Measurements from ENCODE around the gene ARHGAP6. TPM values are rescaled to one million over a fixed set of nuclear protein-coding genes. Genes with fewer than 3 reads are reported as not detected.

ARHGAP6 gene
- total and polyA plus RNA-seq, 4 donors: 3.8 to 5.8 (median 4.2) TPM

DNA sequence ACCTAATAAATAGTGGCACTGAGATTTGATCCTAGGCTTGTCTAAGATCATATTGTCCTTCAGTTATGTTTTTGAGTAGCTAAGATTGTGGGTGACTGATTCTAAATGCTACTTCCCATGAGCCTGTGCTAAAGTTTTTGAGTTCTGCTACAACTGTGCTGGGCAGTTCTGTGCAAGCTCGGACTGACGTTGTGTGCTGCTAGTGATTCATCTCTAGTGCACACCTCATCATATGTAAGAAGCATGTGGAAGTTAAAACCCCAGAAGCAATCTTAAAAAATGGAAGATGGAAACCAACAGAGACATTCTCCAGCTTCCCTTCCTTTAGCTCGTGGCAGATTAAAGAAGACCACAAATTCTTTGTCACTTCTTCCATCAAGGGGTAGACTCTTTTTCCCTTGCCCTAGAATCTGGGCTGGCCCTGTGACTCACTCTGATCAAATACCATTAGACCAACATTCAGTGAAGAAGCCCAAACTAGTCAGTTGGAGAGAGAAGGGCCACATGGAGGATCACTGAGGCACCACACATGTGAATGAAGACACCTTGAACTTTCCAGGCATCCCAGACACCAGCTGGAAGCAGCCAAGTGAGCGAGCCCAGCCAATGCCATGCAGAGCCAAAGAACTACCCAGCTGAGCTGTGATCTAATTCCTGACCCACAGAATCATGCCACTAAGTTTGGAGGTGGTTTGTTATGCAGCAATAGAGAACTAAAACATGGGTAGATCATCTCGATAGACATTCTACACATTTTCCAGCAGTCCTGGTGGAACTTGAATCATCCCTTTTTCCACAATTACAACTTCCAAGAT is 16.8 kb downstream of the ARHGAP6 start:
- no peak for DNase-seq (ENCODE audit: low read depth in 4 of 6, low spot score in 6 of 6)
- WGBS (ENCODE audit: insufficient coverage): 67% methylated on average over 3 of the region's 5 CpGs
- Histone ChIP-seq H3K4me3 (ENCODE audit: low read depth, low read length) (no peak overlapping the region), H3K27ac (ENCODE audit: low read depth, low read length) (no peak overlapping the region), H3K36me3 (ENCODE audit: control insufficient read depth, insufficient read depth, low read length) (no peaks in the 10 kb centered on the region), H3K27me3 (ENCODE audit: control insufficient read depth, insufficient read depth, low read length) (peaks cover 3% of the 10 kb centered on the region), H3K4me1 (ENCODE audit: control insufficient read depth, insufficient read depth, low read length) (no peaks in the 10 kb centered on the region), H3K9me3 (ENCODE audit: control insufficient read depth, insufficient read depth, low read length) (no peaks in the 10 kb centered on the region)

DNA sequence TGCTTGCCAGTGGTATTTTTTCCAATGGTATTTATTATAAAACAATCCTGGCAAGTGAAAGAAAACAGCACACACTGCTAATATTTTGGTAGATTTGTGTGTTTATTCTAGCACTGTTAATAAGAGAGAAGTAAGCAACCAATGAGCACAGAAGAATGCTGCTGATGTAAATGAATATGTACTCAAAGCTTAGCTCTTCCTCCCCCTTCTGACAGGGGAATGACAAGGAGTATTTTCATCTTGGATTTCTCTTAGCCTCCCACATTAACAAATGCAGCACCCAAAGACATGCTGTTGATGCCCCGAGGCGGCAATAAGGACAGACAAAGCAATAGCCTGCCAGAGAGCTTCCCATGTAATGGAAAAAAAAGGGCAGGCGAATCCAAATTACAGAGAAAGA is 18.6 kb downstream of the ARHGAP6 start:
- H3K4me1 ChIP-seq (ENCODE audit: control insufficient read depth, insufficient read depth, low read length): no peaks in the 10 kb centered on the region
- no peak overlapping the region for H3K27ac ChIP-seq (ENCODE audit: low read depth, low read length)
- no peaks in the 10 kb centered on the region for H3K9me3 ChIP-seq (ENCODE audit: control insufficient read depth, insufficient read depth, low read length)
- H3K27me3 ChIP-seq (ENCODE audit: control insufficient read depth, insufficient read depth, low read length): no peaks in the 10 kb centered on the region
- WGBS (ENCODE audit: insufficient coverage): no CpG with 5 or more reads among the region's 3 CpGs
- DNase-seq (ENCODE audit: low read depth in 4 of 6, low spot score in 6 of 6): no peak
- no peaks in the 10 kb centered on the region for H3K36me3 ChIP-seq (ENCODE audit: control insufficient read depth, insufficient read depth, low read length)
- no peak overlapping the region for H3K4me3 ChIP-seq (ENCODE audit: low read depth, low read length)

DNA sequence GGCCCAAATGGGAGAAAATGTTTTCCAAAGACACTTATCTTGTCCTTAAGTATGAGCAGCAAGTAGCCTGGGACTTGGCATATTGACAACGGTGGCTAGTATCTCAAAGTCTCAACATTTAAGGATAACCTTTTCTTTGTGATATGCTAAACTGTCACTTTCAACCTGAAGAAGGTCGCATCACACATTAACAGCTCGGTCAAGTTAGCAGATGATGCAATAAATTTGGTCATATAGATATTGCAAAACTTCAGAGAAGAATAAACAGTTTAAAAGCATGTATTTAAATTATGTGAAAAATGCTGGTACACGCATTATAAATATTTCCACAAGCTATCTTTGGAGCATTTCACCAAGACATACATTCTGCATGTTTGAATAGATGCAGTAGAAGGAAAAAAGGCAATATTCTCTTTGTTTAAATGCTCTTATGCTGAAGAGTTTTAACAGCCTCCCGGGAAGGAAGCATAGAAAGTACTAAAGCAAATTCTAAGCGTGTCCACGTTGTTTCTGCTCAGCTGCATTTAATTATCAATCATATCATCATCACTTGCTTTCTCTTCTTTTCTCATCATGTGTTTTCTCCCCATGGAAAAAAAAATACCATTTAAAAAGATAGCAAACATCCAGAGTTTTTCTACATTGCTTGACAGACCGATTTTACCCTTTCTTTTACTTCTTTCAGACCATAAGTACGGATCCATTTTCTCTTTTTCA is 24.2 kb downstream of the ARHGAP6 start:
- H3K4me1 ChIP-seq (ENCODE audit: control insufficient read depth, insufficient read depth, low read length): no peaks in the 10 kb centered on the region
- no CpG with 5 or more reads among the region's 9 CpGs for WGBS (ENCODE audit: insufficient coverage)
- DNase-seq (ENCODE audit: low read depth in 4 of 6, low spot score in 6 of 6): no peak
- H3K27ac ChIP-seq (ENCODE audit: low read depth, low read length): no peak overlapping the region
- H3K36me3 ChIP-seq (ENCODE audit: control insufficient read depth, insufficient read depth, low read length): no peaks in the 10 kb centered on the region
- no peaks in the 10 kb centered on the region for H3K9me3 ChIP-seq (ENCODE audit: control insufficient read depth, insufficient read depth, low read length)
- H3K27me3 ChIP-seq (ENCODE audit: control insufficient read depth, insufficient read depth, low read length): peaks cover 2% of the 10 kb centered on the region
- H3K4me3 ChIP-seq (ENCODE audit: low read depth, low read length): no peak overlapping the region

DNA sequence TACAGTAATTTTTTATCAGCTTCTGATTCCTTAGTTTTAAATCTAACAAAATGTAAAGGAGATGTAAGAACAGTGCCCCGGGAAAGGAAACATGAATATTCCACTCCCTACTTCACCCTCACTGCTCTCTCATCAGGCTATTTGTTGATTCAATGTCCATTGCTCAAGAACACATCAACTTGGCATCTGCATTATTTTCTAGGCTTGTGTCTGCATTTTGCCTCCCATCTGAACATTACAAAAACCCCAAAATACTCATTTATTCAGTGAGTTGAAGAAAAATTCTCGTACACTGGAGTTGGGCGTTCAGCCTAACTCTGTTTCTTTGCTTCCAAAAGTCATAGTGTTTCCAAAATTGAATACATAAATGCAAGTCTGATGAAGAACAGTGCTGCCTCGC is 25.6 kb downstream of the ARHGAP6 start:
- Histone ChIP-seq H3K36me3 (ENCODE audit: control insufficient read depth, insufficient read depth, low read length) (no peaks in the 10 kb centered on the region), H3K4me1 (ENCODE audit: control insufficient read depth, insufficient read depth, low read length) (no peaks in the 10 kb centered on the region), H3K4me3 (ENCODE audit: low read depth, low read length) (no peak overlapping the region), H3K27me3 (ENCODE audit: control insufficient read depth, insufficient read depth, low read length) (peaks cover 2% of the 10 kb centered on the region), H3K9me3 (ENCODE audit: control insufficient read depth, insufficient read depth, low read length) (no peaks in the 10 kb centered on the region), H3K27ac (ENCODE audit: low read depth, low read length) (no peak overlapping the region)
- 33% methylated on average over 1 of the region's 4 CpGs for WGBS (ENCODE audit: insufficient coverage)
- peak in 1 of 6 donors; percentile 4 for DNase-seq (ENCODE audit: low read depth in 4 of 6, low spot score in 6 of 6)

DNA sequence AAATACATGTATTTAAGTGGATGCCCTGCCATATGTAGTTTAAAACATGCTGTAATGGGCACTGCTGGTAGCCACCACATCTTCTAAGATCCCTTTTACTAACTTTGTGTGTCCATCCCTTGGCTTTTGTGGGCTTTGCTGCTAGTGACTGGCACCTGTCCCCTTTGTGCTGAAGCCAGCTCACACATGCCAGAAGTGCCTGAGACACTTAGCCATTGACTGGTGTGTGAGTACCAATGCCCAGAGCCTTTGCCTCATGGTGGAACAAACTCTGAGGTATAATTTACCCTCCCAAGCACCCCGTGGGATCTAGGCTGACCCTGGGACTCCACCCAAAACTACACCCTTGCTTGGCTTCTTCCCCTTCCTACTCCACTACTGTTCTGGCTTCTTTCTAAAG is 33.0 kb downstream of the ARHGAP6 start:
- no peak for DNase-seq (ENCODE audit: low read depth in 4 of 6, low spot score in 6 of 6)
- no peaks in the 10 kb centered on the region for H3K9me3 ChIP-seq (ENCODE audit: control insufficient read depth, insufficient read depth, low read length)
- H3K27me3 ChIP-seq (ENCODE audit: control insufficient read depth, insufficient read depth, low read length): no peaks in the 10 kb centered on the region
- 30% methylated on average over 1 of the region's 1 CpG for WGBS (ENCODE audit: insufficient coverage)
- no peak overlapping the region for H3K27ac ChIP-seq (ENCODE audit: low read depth, low read length)
- no peaks in the 10 kb centered on the region for H3K4me1 ChIP-seq (ENCODE audit: control insufficient read depth, insufficient read depth, low read length)
- no peak overlapping the region for H3K4me3 ChIP-seq (ENCODE audit: low read depth, low read length)
- no peaks in the 10 kb centered on the region for H3K36me3 ChIP-seq (ENCODE audit: control insufficient read depth, insufficient read depth, low read length)

DNA sequence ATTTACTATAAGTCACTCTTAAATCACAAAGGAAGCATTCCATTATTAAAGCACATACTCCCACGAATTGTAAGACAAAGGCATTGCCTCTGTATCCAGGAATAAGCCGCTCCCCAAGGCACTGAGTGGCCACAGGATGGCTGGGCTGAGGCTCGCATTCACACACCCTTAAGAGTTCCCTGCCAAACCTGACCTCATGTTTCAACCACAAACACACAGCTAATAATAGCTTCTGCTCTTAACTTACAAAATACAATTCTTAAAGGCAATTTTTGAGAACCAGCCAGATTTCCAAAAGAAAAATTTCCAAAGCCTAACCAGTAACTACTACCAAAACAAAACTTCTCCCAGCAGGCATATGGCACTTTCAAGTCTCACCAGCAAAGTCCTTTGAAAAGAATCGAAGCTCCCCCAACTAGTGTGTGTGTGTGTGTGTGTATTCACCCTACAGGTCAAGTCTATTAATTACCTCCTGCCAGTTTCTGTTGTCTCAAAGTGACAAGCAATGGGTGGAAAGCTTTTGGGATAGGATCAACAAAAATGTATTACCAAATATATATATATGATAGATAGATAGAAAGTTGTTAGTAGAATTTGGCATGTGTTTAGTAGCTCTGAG is 36.0 kb downstream of the ARHGAP6 start:
- no peaks in the 10 kb centered on the region for H3K4me1 ChIP-seq (ENCODE audit: control insufficient read depth, insufficient read depth, low read length)
- H3K27ac ChIP-seq (ENCODE audit: low read depth, low read length): no peak overlapping the region
- H3K9me3 ChIP-seq (ENCODE audit: control insufficient read depth, insufficient read depth, low read length): no peaks in the 10 kb centered on the region
- no peaks in the 10 kb centered on the region for H3K27me3 ChIP-seq (ENCODE audit: control insufficient read depth, insufficient read depth, low read length)
- no peak for DNase-seq (ENCODE audit: low read depth in 4 of 6, low spot score in 6 of 6)
- WGBS (ENCODE audit: insufficient coverage): 39% methylated on average over 3 of the region's 4 CpGs
- no peaks in the 10 kb centered on the region for H3K36me3 ChIP-seq (ENCODE audit: control insufficient read depth, insufficient read depth, low read length)
- no peak overlapping the region for H3K4me3 ChIP-seq (ENCODE audit: low read depth, low read length)

DNA sequence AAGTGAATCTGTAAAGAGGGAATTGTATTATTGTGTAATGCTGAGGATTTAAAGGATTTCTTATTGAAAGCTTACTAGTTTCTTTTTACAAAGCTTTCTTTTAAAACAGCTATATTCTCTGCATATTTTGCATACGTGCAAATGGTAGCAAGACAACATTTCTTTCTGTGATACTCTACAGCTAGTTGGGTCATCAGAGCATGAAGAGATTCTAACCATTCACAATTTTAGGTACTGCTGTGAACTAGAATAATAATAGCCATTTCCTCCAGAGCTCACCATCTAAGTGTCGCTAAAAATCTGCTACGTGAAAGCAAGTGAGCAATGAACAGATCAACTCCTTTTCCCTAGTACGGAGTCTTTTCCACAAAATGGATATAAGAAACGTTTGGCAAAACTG is 37.3 kb downstream of the ARHGAP6 start:
- H3K27ac ChIP-seq (ENCODE audit: low read depth, low read length): no peak overlapping the region
- H3K9me3 ChIP-seq (ENCODE audit: control insufficient read depth, insufficient read depth, low read length): no peaks in the 10 kb centered on the region
- WGBS (ENCODE audit: insufficient coverage): no CpG with 5 or more reads among the region's 5 CpGs
- H3K36me3 ChIP-seq (ENCODE audit: control insufficient read depth, insufficient read depth, low read length): no peaks in the 10 kb centered on the region
- H3K4me1 ChIP-seq (ENCODE audit: control insufficient read depth, insufficient read depth, low read length): no peaks in the 10 kb centered on the region
- DNase-seq (ENCODE audit: low read depth in 4 of 6, low spot score in 6 of 6): peak in 1 of 6 donors; percentile 5
- H3K27me3 ChIP-seq (ENCODE audit: control insufficient read depth, insufficient read depth, low read length): no peaks in the 10 kb centered on the region
- no peak overlapping the region for H3K4me3 ChIP-seq (ENCODE audit: low read depth, low read length)

DNA sequence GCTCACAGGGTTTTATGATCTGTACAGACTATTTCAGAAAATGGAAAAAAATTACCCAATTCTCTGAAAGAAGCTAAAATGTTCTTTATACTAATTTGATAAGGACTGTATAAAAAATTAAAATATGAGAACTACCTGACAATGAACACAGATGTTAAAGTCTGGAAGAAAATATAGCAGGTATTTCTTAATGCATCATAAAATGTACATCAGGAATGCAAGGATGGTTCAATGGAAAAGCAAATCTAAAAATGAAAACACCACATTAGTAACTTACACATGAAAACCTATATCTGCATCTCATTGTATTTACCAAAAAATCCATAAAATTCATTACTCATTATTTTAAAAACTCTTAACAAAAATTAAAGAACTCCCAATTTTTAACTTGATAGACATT is 39.4 kb downstream of the ARHGAP6 start:
- no peak for DNase-seq (ENCODE audit: low read depth in 4 of 6, low spot score in 6 of 6)
- Histone ChIP-seq H3K27me3 (ENCODE audit: control insufficient read depth, insufficient read depth, low read length) (no peaks in the 10 kb centered on the region), H3K4me3 (ENCODE audit: low read depth, low read length) (no peak overlapping the region), H3K9me3 (ENCODE audit: control insufficient read depth, insufficient read depth, low read length) (no peaks in the 10 kb centered on the region), H3K4me1 (ENCODE audit: control insufficient read depth, insufficient read depth, low read length) (no peaks in the 10 kb centered on the region), H3K27ac (ENCODE audit: low read depth, low read length) (no peak overlapping the region), H3K36me3 (ENCODE audit: control insufficient read depth, insufficient read depth, low read length) (no peaks in the 10 kb centered on the region)

DNA sequence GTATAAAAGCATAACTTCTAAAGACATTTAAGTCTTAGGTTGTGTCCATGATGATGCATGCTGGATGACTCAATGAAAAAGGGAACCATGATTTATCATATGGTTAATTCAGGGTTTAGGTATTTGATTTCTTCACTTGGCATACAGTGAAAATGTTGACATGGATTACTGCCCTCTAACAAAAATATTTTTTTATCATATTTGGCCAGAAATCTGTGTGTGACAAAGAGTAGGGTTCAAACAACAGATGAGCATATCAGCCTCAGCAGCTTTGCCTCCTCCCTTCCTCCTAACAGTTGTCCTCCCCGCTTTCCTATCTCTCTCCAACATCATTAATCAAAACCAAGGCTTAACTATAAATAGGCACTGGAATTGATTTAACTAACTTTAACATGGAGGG is 46.3 kb downstream of the ARHGAP6 start:
- WGBS (ENCODE audit: insufficient coverage): no CpG with 5 or more reads among the region's 1 CpG
- Histone ChIP-seq H3K27ac (ENCODE audit: low read depth, low read length) (no peak overlapping the region), H3K4me1 (ENCODE audit: control insufficient read depth, insufficient read depth, low read length) (no peaks in the 10 kb centered on the region), H3K9me3 (ENCODE audit: control insufficient read depth, insufficient read depth, low read length) (no peaks in the 10 kb centered on the region), H3K36me3 (ENCODE audit: control insufficient read depth, insufficient read depth, low read length) (no peaks in the 10 kb centered on the region), H3K27me3 (ENCODE audit: control insufficient read depth, insufficient read depth, low read length) (no peaks in the 10 kb centered on the region), H3K4me3 (ENCODE audit: low read depth, low read length) (no peak overlapping the region)
- no peak for DNase-seq (ENCODE audit: low read depth in 4 of 6, low spot score in 6 of 6)

Measured in spinal cord (tissue), 10 donors.